AG04450 (cell line): ENCODE data around the gene EPHA3. TPM values are rescaled to one million over a fixed set of nuclear protein-coding genes. Genes with fewer than 3 reads are reported as not detected.

Experiments
- CTCF ChIA-PET: fragments of 300-600, 350-600 bp; formaldehyde crosslinking; extraction: SDS; loops from one replicate; lab custom pipeline; 2022; ENCODE audit warnings: antibody characterized with exemption, inconsistent platforms; lab: Charles Lee
- POLR2A ChIA-PET: fragments of 350-600 bp; formaldehyde crosslinking; extraction: SDS; loops from one replicate; lab custom pipeline; 2021; ENCODE audit warnings: antibody characterized with exemption, inconsistent platforms; lab: Yijun Ruan, JAX
- DNase-seq: peaks from one replicate; pipeline ENCODE4 v3.0.0-alpha.2; 2011; ENCODE audit warnings: low read depth, low spot score
- H3K27ac ChIP-seq: one replicate; pipeline ENCODE4 v1.5.1; 2012; ENCODE audit warnings: low read depth, low read length, control low read depth
- H3K27me3 ChIP-seq: one replicate; pipeline ENCODE4 v1.6.0; 2012; ENCODE audit warnings: low read length; ENCODE audit not compliant: control insufficient read depth, insufficient read depth
- H3K4me3 ChIP-seq: 2 replicates; pipeline ENCODE4 v1.5.1; 2011; ENCODE audit warnings: mild to moderate bottlenecking, low read depth, low read length, control low read depth
- H3K9me3 ChIP-seq: 2 replicates; pipeline ENCODE4 v1.5.1; 2012; ENCODE audit warnings: low read length; ENCODE audit not compliant: control insufficient read depth, insufficient read depth
- CTCF ChIP-seq: IDR thresholded peaks from 2 replicates; pipeline ENCODE4 v1.5.1; 2011; ENCODE audit warnings: low read depth, low read length, control low read depth, inconsistent platforms
- polyA plus RNA-seq: library from polyadenylated mRNA; depleted of rRNA; stranded (reverse); fragments of >200 nt; gene quantifications from 2 replicates; pipeline ENCODE4 v1.2.3, GENCODE V29; 2011

The EPHA3 gene
- polyA plus RNA-seq, 1 experiment = 0.04 TPM

GRCh38 chr3:89232155-89232554, 124.7 kb downstream of the EPHA3 start:
- H3K27ac ChIP-seq = no peak overlapping the region
- ChIA-PET POLR2A (no interaction called here), CTCF (no interaction called here)
- no peak for DNase-seq
- H3K27me3 ChIP-seq = no peaks in the 10 kb centered on the region
- no peak overlapping the region for H3K4me3 ChIP-seq
- TF ChIP-seq CTCF = no peak
- H3K9me3 ChIP-seq = no peaks in the 10 kb centered on the region

GRCh38 chr3:89234620-89235019, 127.2 kb downstream of the EPHA3 start:
- no peak for TF ChIP-seq CTCF
- Histone ChIP-seq H3K27ac (no peak overlapping the region), H3K4me3 (no peak overlapping the region), H3K27me3 (no peaks in the 10 kb centered on the region), H3K9me3 (no peaks in the 10 kb centered on the region)
- ChIA-PET POLR2A (no interaction called here), CTCF (no interaction called here)
- no peak for DNase-seq

GRCh38 chr3:89238846-89239245, 131.4 kb downstream of the EPHA3 start:
- DNase-seq = no peak
- TF ChIP-seq CTCF = no peak
- POLR2A ChIA-PET = no interaction called here

GRCh38 chr3:89239774-89240173, 132.4 kb downstream of the EPHA3 start:
- H3K27ac ChIP-seq = no peak overlapping the region
- no peak overlapping the region for H3K4me3 ChIP-seq
- ChIA-PET CTCF (no interaction called here), POLR2A (no interaction called here)
- H3K27me3 ChIP-seq = no peaks in the 10 kb centered on the region
- no peaks in the 10 kb centered on the region for H3K9me3 ChIP-seq
- DNase-seq = no peak
- no peak for TF ChIP-seq CTCF

More at GRCh38 chr3:89238846-89239245, 131.4 kb downstream of the EPHA3 start:
- no peak overlapping the region for H3K4me3 ChIP-seq
- H3K9me3 ChIP-seq = no peaks in the 10 kb centered on the region
- CTCF ChIA-PET = no interaction called here
- H3K27ac ChIP-seq = no peak overlapping the region
- no peaks in the 10 kb centered on the region for H3K27me3 ChIP-seq

GRCh38 chr3:89245612-89246011, 138.2 kb downstream of the EPHA3 start:
- Histone ChIP-seq H3K27me3 (no peaks in the 10 kb centered on the region), H3K9me3 (no peaks in the 10 kb centered on the region), H3K4me3 (no peak overlapping the region), H3K27ac (no peak overlapping the region)
- ChIA-PET POLR2A (no interaction called here), CTCF (no interaction called here)
- TF ChIP-seq CTCF = no peak
- no peak for DNase-seq
